Measurements from ENCODE around the gene CACNA1A.
A peak's percentile ranks its signal among the peaks of the same experiment; 100 is the strongest.

The CACNA1A gene

DNA sequence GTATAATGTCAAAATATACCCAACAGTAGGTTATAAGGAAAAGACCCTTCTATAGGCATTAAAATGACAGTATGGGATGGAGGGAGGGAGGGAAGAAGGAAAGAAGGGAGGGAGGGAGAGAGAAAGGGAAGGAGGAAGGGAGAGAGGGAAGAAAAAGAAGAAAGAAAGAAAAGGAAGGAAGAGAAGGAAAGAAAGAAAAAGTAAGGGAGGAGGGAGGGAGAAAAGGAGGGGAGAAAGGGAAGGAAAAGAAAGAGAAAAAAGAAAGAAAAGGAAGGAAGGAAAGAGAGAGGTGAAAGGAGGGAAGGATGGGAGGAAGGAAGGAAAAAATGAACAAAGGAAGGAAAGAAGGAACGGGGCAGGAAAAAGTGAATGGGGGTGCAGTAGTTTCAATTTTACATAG is 35.3 kb upstream of the CACNA1A start:
- Histone ChIP-seq H3K27ac (ENCODE audit: extremely low read depth, low read depth, low read length) (no peak overlapping the region), H3K4me1 (ENCODE audit: control insufficient read depth, insufficient read depth, low read length) (no peaks in the 10 kb centered on the region), H3K9me3 (ENCODE audit: control insufficient read depth, insufficient read depth, low read depth, low read length) (no peaks in the 10 kb centered on the region), H3K36me3 (ENCODE audit: control insufficient read depth in 2 of 2, insufficient read depth in 1 of 2, low read length in 2 of 2) (no peaks in the 10 kb centered on the region), H3K4me3 (ENCODE audit: low read depth, low read length) (no peak overlapping the region)
- POLR2A ChIA-PET, result no interaction called here
- CTCF ChIA-PET, result no interaction called here
- TF ChIP-seq, protein P1, sequence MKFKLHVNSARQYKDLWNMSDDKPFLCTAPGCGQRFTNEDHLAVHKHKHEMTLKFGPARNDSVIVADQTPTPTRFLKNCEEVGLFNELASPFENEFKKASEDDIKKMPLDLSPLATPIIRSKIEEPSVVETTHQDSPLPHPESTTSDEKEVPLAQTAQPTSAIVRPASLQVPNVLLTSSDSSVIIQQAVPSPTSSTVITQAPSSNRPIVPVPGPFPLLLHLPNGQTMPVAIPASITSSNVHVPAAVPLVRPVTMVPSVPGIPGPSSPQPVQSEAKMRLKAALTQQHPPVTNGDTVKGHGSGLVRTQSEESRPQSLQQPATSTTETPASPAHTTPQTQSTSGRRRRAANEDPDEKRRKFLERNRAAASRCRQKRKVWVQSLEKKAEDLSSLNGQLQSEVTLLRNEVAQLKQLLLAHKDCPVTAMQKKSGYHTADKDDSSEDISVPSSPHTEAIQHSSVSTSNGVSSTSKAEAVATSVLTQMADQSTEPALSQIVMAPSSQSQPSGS (tag by site-specific recombination; IDR thresholded peaks at IDR 0.05; ENCODE audit: low read depth), result no peak
- TF ChIP-seq ZNF791 (tag by site-specific recombination; IDR thresholded peaks at IDR 0.05) (peak; percentile 32; the same call in 1 of the 2 replicates), TCF7L2 (IDR thresholded peaks at IDR 0.05; ENCODE audit: borderline replicate concordance, low read depth, low read length) (no peak), ZNF48 (tag by site-specific recombination; IDR thresholded peaks at IDR 0.05) (no peak), ZNF473 (tag by site-specific recombination; IDR thresholded peaks at IDR 0.05) (0 out of 2 replicates have a peak, but pooled peaks have one; percentile 29), ZNF366 (tag by site-specific recombination; conservative IDR thresholded peaks at IDR 0.05) (peak; percentile 87), YY2 (tag by site-specific recombination; IDR thresholded peaks at IDR 0.05) (no peak), ZNF16 (tag by site-specific recombination; IDR thresholded peaks at IDR 0.05; ENCODE audit: low read depth) (no peak), PRDM1 (tag by site-specific recombination; IDR thresholded peaks at IDR 0.05) (peak; percentile 86)
- TF ChIP-seq, protein P2, sequence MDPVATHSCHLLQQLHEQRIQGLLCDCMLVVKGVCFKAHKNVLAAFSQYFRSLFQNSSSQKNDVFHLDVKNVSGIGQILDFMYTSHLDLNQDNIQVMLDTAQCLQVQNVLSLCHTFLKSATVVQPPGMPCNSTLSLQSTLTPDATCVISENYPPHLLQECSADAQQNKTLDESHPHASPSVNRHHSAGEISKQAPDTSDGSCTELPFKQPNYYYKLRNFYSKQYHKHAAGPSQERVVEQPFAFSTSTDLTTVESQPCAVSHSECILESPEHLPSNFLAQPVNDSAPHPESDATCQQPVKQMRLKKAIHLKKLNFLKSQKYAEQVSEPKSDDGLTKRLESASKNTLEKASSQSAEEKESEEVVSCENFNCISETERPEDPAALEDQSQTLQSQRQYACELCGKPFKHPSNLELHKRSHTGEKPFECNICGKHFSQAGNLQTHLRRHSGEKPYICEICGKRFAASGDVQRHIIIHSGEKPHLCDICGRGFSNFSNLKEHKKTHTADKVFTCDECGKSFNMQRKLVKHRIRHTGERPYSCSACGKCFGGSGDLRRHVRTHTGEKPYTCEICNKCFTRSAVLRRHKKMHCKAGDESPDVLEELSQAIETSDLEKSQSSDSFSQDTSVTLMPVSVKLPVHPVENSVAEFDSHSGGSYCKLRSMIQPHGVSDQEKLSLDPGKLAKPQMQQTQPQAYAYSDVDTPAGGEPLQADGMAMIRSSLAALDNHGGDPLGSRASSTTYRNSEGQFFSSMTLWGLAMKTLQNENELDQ (tag by site-specific recombination; IDR thresholded peaks at IDR 0.05; ENCODE audit: low read depth), result no peak
- TF ChIP-seq, protein P3, sequence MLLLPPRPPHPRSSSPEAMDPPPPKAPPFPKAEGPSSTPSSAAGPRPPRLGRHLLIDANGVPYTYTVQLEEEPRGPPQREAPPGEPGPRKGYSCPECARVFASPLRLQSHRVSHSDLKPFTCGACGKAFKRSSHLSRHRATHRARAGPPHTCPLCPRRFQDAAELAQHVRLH (tag by site-specific recombination; IDR thresholded peaks at IDR 0.05), result no peak

DNA sequence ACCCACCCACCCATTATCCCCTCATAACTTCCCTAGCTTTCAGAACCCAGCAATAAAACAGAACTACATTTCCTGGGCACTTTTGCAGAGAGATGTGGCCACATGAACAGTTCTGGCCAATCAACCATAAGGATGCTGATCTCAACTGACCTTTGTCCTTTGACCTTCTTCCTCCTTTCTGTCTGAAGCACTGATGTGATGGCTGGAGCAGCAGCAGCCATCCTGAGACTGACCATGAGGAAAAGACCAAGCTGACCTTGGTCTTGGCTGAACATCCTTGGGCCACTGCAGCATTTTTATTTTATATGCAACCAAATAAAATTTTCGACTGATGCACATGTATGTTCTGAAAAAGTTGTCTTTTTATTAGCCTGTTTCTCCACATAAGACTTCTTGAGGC is 33.1 kb upstream of the CACNA1A start:
- Histone ChIP-seq H3K4me1 (ENCODE audit: control insufficient read depth, insufficient read depth, low read length) (no peaks in the 10 kb centered on the region), H3K9me3 (ENCODE audit: control insufficient read depth, insufficient read depth, low read depth, low read length) (no peaks in the 10 kb centered on the region), H3K27ac (ENCODE audit: extremely low read depth, low read depth, low read length) (no peak overlapping the region), H3K4me3 (ENCODE audit: low read depth, low read length) (no peak overlapping the region), H3K36me3 (ENCODE audit: control insufficient read depth in 2 of 2, insufficient read depth in 1 of 2, low read length in 2 of 2) (no peaks in the 10 kb centered on the region)
- ChIA-PET CTCF (interaction anchor here (1.0 kb wide), 1 partner anchor 478 kb away, joined by 3 read pairs; no protein-coding TSS in a partner anchor), POLR2A (no interaction called here)
- no peak for TF ChIP-seq ZNF560 (tag by site-specific recombination; IDR thresholded peaks at IDR 0.05; ENCODE audit: borderline replicate concordance)
- TF ChIP-seq ZNF37A (tag by site-specific recombination; IDR thresholded peaks at IDR 0.05), result no peak
- TF ChIP-seq ZBTB20 (tag by site-specific recombination; IDR thresholded peaks at IDR 0.05), result no peak
- TF ChIP-seq ZNF239 (tag by site-specific recombination; IDR thresholded peaks at IDR 0.05), result no peak
- no peak for TF ChIP-seq KLF7 (tag by site-specific recombination; IDR thresholded peaks at IDR 0.05; ENCODE audit: borderline replicate concordance)
- TF ChIP-seq, protein P4, sequence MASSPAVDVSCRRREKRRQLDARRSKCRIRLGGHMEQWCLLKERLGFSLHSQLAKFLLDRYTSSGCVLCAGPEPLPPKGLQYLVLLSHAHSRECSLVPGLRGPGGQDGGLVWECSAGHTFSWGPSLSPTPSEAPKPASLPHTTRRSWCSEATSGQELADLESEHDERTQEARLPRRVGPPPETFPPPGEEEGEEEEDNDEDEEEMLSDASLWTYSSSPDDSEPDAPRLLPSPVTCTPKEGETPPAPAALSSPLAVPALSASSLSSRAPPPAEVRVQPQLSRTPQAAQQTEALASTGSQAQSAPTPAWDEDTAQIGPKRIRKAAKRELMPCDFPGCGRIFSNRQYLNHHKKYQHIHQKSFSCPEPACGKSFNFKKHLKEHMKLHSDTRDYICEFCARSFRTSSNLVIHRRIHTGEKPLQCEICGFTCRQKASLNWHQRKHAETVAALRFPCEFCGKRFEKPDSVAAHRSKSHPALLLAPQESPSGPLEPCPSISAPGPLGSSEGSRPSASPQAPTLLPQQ (tag by site-specific recombination; IDR thresholded peaks at IDR 0.05), result no peak
- no peak for TF ChIP-seq ZNF514 (tag by site-specific recombination; IDR thresholded peaks at IDR 0.05)
- TF ChIP-seq, protein P5, sequence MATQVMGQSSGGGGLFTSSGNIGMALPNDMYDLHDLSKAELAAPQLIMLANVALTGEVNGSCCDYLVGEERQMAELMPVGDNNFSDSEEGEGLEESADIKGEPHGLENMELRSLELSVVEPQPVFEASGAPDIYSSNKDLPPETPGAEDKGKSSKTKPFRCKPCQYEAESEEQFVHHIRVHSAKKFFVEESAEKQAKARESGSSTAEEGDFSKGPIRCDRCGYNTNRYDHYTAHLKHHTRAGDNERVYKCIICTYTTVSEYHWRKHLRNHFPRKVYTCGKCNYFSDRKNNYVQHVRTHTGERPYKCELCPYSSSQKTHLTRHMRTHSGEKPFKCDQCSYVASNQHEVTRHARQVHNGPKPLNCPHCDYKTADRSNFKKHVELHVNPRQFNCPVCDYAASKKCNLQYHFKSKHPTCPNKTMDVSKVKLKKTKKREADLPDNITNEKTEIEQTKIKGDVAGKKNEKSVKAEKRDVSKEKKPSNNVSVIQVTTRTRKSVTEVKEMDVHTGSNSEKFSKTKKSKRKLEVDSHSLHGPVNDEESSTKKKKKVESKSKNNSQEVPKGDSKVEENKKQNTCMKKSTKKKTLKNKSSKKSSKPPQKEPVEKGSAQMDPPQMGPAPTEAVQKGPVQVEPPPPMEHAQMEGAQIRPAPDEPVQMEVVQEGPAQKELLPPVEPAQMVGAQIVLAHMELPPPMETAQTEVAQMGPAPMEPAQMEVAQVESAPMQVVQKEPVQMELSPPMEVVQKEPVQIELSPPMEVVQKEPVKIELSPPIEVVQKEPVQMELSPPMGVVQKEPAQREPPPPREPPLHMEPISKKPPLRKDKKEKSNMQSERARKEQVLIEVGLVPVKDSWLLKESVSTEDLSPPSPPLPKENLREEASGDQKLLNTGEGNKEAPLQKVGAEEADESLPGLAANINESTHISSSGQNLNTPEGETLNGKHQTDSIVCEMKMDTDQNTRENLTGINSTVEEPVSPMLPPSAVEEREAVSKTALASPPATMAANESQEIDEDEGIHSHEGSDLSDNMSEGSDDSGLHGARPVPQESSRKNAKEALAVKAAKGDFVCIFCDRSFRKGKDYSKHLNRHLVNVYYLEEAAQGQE (tag by site-specific recombination; IDR thresholded peaks at IDR 0.05), result no peak
- no peak for TF ChIP-seq HOXC10 (CRISPR knock-in tag; IDR thresholded peaks at IDR 0.05)
- TF ChIP-seq ZNF707 (tag by site-specific recombination; IDR thresholded peaks at IDR 0.05), result no peak
- no peak for TF ChIP-seq ZNF654 (tag by site-specific recombination; IDR thresholded peaks at IDR 0.05; ENCODE audit: low read depth)
- TF ChIP-seq, protein P6, sequence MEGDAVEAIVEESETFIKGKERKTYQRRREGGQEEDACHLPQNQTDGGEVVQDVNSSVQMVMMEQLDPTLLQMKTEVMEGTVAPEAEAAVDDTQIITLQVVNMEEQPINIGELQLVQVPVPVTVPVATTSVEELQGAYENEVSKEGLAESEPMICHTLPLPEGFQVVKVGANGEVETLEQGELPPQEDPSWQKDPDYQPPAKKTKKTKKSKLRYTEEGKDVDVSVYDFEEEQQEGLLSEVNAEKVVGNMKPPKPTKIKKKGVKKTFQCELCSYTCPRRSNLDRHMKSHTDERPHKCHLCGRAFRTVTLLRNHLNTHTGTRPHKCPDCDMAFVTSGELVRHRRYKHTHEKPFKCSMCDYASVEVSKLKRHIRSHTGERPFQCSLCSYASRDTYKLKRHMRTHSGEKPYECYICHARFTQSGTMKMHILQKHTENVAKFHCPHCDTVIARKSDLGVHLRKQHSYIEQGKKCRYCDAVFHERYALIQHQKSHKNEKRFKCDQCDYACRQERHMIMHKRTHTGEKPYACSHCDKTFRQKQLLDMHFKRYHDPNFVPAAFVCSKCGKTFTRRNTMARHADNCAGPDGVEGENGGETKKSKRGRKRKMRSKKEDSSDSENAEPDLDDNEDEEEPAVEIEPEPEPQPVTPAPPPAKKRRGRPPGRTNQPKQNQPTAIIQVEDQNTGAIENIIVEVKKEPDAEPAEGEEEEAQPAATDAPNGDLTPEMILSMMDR (tag by site-specific recombination; IDR thresholded peaks at IDR 0.05), result no peak
- TF ChIP-seq, protein P7, sequence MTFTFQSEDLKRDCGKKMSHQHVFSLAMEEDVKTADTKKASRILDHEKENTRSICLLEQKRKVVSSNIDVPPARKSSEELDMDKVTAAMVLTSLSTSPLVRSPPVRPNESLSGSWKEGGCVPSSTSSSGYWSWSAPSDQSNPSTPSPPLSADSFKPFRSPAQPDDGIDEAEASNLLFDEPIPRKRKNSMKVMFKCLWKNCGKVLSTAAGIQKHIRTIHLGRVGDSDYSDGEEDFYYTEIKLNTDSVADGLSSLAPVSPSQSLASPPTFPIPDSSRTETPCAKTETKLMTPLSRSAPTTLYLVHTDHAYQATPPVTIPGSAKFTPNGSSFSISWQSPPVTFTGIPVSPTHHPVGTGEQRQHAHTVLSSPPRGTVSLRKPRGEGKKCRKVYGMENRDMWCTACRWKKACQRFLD (tag by site-specific recombination; IDR thresholded peaks at IDR 0.05), result no peak

Measured in HEK293 (cell line).